Measurements from ENCODE around the gene PPP1R9B. TPM values are rescaled to one million over a fixed set of nuclear protein-coding genes. Genes with fewer than 3 reads are reported as not detected.

PPP1R9B gene
- total RNA-seq, 6 experiments from 2014 or later, result 9.9 to 18.1 (median 12.0) TPM

DNA sequence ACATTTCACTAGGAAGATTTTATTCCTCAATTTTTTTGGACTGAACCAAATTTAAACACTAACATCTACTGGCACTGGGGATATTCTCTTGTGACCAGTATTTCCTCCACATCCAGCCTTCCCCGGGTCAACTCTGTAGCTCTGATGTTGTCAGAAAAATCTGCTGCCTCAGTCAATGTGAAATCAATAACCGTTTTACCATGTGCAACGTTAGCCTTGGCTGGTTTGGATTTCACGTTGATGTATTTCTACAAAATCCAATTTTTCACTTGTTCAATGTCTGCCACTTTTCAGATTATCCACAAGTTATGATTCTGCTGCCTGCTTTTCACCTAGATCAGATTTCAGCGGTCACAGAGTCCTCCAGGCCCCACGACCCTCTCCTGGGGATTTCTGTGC lies 22.5 kb upstream of the PPP1R9B start:
- Histone ChIP-seq H3K4me3 (no peak overlapping the region), H3K27me3 (no peaks in the 10 kb centered on the region), H3K27ac (peak overlapping the region in 1 of 3 donors; percentile 37), H3K4me1 (peaks cover 0 to 7% (median 0%) of the 10 kb centered on the region in 4 donors), H3K36me3 (no peaks in the 10 kb centered on the region), H3K9me3 (no peaks in the 10 kb centered on the region)
- TF ChIP-seq POLR2A (IDR thresholded peaks at IDR 0.05), result no peak
- TF ChIP-seq, protein P1, sequence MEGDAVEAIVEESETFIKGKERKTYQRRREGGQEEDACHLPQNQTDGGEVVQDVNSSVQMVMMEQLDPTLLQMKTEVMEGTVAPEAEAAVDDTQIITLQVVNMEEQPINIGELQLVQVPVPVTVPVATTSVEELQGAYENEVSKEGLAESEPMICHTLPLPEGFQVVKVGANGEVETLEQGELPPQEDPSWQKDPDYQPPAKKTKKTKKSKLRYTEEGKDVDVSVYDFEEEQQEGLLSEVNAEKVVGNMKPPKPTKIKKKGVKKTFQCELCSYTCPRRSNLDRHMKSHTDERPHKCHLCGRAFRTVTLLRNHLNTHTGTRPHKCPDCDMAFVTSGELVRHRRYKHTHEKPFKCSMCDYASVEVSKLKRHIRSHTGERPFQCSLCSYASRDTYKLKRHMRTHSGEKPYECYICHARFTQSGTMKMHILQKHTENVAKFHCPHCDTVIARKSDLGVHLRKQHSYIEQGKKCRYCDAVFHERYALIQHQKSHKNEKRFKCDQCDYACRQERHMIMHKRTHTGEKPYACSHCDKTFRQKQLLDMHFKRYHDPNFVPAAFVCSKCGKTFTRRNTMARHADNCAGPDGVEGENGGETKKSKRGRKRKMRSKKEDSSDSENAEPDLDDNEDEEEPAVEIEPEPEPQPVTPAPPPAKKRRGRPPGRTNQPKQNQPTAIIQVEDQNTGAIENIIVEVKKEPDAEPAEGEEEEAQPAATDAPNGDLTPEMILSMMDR (IDR thresholded peaks at IDR 0.05), result no peak
- intact Hi-C loops (cut with DNase I), result no loop called here
- no peak for ATAC-seq
- no peak for DNase-seq
- 40% methylated on average over 6 of the region's 6 CpGs for WGBS (ENCODE audit: insufficient coverage, low coverage, low lambda C conversion rate, missing lambda C conversion rate)

DNA sequence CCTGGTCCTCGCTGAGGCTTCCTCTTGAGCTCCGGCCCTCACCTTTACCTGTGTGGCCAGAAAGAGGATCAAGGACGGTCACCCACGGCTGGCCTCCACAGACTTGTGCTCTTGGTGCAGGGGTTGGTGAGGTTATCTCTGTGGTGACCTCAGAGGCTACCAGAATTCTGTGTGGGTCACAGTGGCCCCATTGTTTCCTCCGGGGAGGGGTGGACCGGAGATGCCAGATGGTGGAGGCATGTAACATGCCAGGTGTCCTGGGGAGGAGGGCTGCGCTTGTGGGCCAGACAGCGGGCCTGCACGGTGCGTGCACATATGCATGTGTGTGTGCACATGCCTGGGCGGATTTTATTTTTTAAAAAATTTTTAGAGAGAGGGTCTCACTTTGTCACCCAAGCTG lies 21.7 kb upstream of the PPP1R9B start:
- Histone ChIP-seq H3K9me3 (no peaks in the 10 kb centered on the region), H3K4me3 (no peak overlapping the region), H3K36me3 (no peaks in the 10 kb centered on the region), H3K27me3 (no peaks in the 10 kb centered on the region), H3K4me1 (peaks cover 0 to 6% (median 0%) of the 10 kb centered on the region in 4 donors), H3K27ac (no peak overlapping the region)
- TF ChIP-seq, protein P1 (IDR thresholded peaks at IDR 0.05), result no peak
- no peak for TF ChIP-seq POLR2A (IDR thresholded peaks at IDR 0.05)
- WGBS (ENCODE audit: insufficient coverage, low coverage, low lambda C conversion rate, missing lambda C conversion rate), result 82% methylated on average over 3 of the region's 11 CpGs
- no peak for ATAC-seq
- DNase-seq, result no peak
- intact Hi-C loops (cut with DNase I), result no loop called here

DNA sequence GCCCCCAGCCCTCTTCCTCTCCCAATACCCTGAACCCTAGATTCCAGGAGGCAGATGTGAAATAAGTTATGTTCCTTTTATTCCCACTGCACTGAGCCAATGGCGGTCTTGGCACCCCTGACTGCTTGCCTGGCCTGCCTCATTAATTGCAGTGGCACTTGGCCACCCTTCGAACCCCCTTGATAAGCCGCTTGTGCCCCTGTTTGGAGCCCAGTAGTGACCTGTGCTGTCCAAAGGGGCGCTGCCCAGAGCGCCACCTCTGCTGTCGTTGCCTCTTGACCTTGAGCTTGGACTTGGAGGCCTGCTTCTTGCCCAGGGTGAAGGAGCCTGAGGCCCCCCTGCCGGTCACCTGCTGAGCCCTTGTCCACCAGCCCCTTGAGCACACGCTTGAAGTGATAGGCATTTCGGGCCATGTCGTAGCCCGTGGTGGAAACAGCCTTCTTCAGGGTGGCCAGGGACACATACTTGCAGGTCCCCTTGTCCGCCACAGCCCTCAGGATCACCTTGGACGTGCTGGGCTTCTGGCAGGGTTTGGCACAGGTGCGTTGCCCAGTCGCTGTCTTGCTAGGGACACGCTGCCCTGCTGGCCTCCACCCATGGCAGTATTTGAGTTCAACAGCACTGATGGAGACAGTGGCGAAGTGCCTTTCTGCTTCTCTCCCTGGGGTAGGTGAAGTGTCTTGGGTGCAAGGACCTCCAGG lies 21.0 kb upstream of the PPP1R9B start:
- Histone ChIP-seq H3K36me3 (no peaks in the 10 kb centered on the region), H3K9me3 (no peaks in the 10 kb centered on the region), H3K27me3 (no peaks in the 10 kb centered on the region), H3K4me3 (no peak overlapping the region), H3K4me1 (peaks cover 0 to 6% (median 0%) of the 10 kb centered on the region in 4 donors), H3K27ac (no peak overlapping the region)
- 50% methylated on average over 2 of the region's 17 CpGs for WGBS (ENCODE audit: insufficient coverage, low coverage, low lambda C conversion rate, missing lambda C conversion rate)
- DNase-seq (no peak), ATAC-seq (no peak)
- intact Hi-C loops (cut with DNase I), result no loop called here
- no peak for TF ChIP-seq POLR2A (IDR thresholded peaks at IDR 0.05)
- TF ChIP-seq, protein P1 (IDR thresholded peaks at IDR 0.05), result no peak

DNA sequence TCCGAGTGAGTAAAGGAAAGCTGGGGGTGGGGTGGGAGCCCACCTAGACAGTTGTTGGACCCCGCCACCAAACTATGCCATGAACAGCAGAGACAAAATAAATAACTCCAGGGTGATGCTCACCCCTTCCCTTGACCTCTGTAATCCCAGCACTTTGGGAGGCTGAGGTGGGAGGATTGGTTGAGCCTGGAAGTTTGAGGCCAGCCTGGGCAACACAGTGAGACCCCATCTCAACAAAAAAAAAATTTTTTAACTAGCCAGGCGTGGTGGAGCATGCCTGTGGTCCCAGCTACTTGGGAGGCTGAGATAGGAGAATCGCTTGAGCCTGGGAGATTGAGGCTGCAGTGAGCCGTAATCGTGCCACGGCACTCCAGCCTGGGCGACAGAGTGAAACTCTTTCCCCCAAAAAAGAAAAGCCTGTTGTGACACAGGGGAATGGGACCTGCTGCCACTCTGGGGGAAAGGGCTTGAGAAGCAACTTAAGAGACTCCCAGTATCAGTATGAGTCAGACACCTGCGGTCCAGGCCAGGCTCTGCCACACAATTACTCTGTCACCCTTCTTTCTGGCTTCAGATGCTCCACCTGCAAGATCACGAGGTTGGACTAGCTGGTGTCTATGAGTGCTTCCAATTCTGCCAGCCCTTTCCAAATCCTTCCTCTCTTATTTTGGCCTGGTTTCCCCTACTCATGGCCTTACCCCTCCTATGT lies 20.3 kb upstream of the PPP1R9B start:
- DNase-seq (no peak), ATAC-seq (no peak)
- Histone ChIP-seq H3K27me3 (no peaks in the 10 kb centered on the region), H3K9me3 (no peaks in the 10 kb centered on the region), H3K4me3 (no peak overlapping the region), H3K4me1 (peaks cover 0 to 2% (median 0%) of the 10 kb centered on the region in 4 donors), H3K36me3 (no peaks in the 10 kb centered on the region), H3K27ac (no peak overlapping the region)
- 69% methylated on average over 3 of the region's 10 CpGs for WGBS (ENCODE audit: insufficient coverage, low coverage, low lambda C conversion rate, missing lambda C conversion rate)
- intact Hi-C loops (cut with DNase I), result no loop called here
- TF ChIP-seq, protein P1 (IDR thresholded peaks at IDR 0.05), result no peak
- TF ChIP-seq POLR2A (IDR thresholded peaks at IDR 0.05), result no peak
